NCI-H82 treated with DMSO at 0.1 percent for 48 hours (cell line): ENCODE results near the gene HDAC5.
A peak's percentile ranks its signal among the peaks of the same experiment; 100 is the strongest.
"Not testable (repeated sequence)": the region's sequence is repeated elsewhere in the genome, so short reads cannot be mapped to it uniquely, and the experiment has no call there.

Experiments
- DNase-seq: peaks from one replicate; lab custom pipeline; 2025; ENCODE audit not compliant: unreplicated experiment; lab: John Stamatoyannopoulos, UW

HDAC5 gene

GRCh38 chr17:44071198-44071520 is 52.3 kb downstream of the HDAC5 start:
- no peak for DNase-seq

GRCh38 chr17:44070455-44071197 is 52.8 kb downstream of the HDAC5 start, which contains the start of gene G6PC3:
Gene G6PC3 (plus strand): TSS chr17:44070735. CDS start chr17:44070966, 231 bp downstream.
- peak; percentile 99 for DNase-seq

GRCh38 chr17:44069974-44070454 is 53.4 kb downstream of the HDAC5 start:
- DNase-seq: peak; percentile 61

- no peak for DNase-seq
Measured at GRCh38 chr17:44067545-44067940, 55.9 kb downstream of the HDAC5 start.

- DNase-seq: peak; percentile 77
Measured at GRCh38 chr17:44066204-44066930, 57.1 kb downstream of the HDAC5 start, which contains the start of gene LSM12. Gene LSM12 (minus strand): TSS chr17:44066671. CDS start chr17:44066587, 84 bp downstream.

- no peak for DNase-seq
Measured at GRCh38 chr17:44065668-44066203, 57.7 kb downstream of the HDAC5 start.

- DNase-seq: no peak
Measured at GRCh38 chr17:44063704-44064639, 59.5 kb downstream of the HDAC5 start.

GRCh38 chr17:44062871-44063270 is 60.6 kb downstream of the HDAC5 start:
- DNase-seq: no peak

GRCh38 chr17:44061446-44061845 is 62.0 kb downstream of the HDAC5 start:
- DNase-seq: no peak

GRCh38 chr17:44059101-44059892 is 64.1 kb downstream of the HDAC5 start:
- no peak for DNase-seq

- DNase-seq: no peak
Measured at GRCh38 chr17:44053125-44053872, 70.1 kb downstream of the HDAC5 start.

- no peak for DNase-seq
Measured at GRCh38 chr17:44049294-44050060, 74.0 kb downstream of the HDAC5 start.

- not testable (repeated sequence) for DNase-seq
Measured at GRCh38 chr17:44046893-44047292, 76.5 kb downstream of the HDAC5 start.

- no peak for DNase-seq
Measured at GRCh38 chr17:44045486-44045885, 78.0 kb downstream of the HDAC5 start.

- no peak for DNase-seq
Measured at GRCh38 chr17:44044071-44044470, 79.4 kb downstream of the HDAC5 start.

GRCh38 chr17:44043272-44043696 is 80.2 kb downstream of the HDAC5 start:
- no peak for DNase-seq

GRCh38 chr17:44039829-44040635 is 83.4 kb downstream of the HDAC5 start:
- no peak for DNase-seq

GRCh38 chr17:44038604-44039011 is 84.8 kb downstream of the HDAC5 start:
- no peak for DNase-seq
